Fibroblast of mammary gland (primary cell): ENCODE results near the gene DNAJC22.

Source experiments
- DNase-seq: peaks from one replicate; pipeline ENCODE4 v3.0.0-alpha.2; 2010; ENCODE audit warnings: low read depth
- H3K4me3 ChIP-seq: 2 replicates; pipeline ENCODE4 v1.5.1; 2011; ENCODE audit warnings: low read depth, mild to moderate bottlenecking, low read length, moderate library complexity; ENCODE audit not compliant: control insufficient read depth
- CTCF ChIP-seq: conservative IDR thresholded peaks from 2 replicates; pipeline ENCODE4 v1.5.1; 2011; ENCODE audit warnings: low read depth, low read length, inconsistent platforms; ENCODE audit not compliant: control insufficient read depth, insufficient read depth

The DNAJC22 gene

DNA sequence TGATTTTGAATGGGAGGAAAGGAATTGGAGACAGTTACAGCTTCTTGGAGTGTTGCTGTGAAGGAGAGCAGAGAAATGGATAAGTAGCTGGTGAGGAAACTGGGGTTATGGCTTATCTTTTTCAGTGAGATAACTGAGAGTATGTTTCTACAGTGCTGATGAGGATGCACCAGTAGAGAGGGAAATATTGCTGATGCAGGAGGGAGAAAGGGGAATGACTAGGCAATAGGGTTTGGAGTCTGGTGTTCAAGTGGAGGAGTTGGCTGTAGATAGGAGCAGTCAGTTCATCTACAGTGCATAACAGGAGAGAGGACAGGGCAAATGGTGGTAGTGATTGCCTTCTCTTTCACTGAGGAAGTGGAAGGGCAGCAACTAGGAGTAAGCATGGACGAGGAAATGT, 53.6 kb downstream of the DNAJC22 start:
- no peak for TF ChIP-seq CTCF
- H3K4me3 ChIP-seq = no peak overlapping the region
- DNase-seq = no peak
